22Rv1 (cell line): ENCODE measurements around the gene IGSF21.

Experiments used
- ZFX ChIP-seq: fragments of 450-650 bp; IDR thresholded peaks from 2 replicates; pipeline ENCODE4 v1.6.1; 2017; ENCODE audit warnings: antibody characterized with exemption, borderline replicate concordance
- TF ChIP-seq, protein P1 (sequence below): fragments of 450-650 bp; IDR thresholded peaks from 2 replicates; pipeline ENCODE4 v1.5.1; 2017; ENCODE audit warnings: mild to moderate bottlenecking

DNA sequence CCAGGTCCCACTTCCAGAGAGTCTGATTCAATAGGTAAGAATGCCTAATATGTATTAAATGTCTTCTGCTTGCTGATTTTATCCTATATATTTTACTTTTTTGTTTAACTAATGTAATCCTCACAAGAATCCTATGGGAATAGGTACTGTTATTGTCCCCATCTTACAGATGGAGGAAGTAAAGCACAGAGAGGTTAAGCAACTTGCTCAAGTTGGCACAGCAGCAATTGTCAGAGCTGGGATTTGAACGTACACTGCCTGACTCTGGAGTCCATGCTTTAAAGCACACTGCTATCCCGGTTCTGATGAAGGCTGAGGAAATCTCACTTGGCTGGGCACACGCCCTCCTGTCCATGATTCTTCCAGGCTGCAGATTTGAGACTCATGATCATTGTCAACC lies 62.8 kb downstream of the IGSF21 start:
- TF ChIP-seq, protein P1, sequence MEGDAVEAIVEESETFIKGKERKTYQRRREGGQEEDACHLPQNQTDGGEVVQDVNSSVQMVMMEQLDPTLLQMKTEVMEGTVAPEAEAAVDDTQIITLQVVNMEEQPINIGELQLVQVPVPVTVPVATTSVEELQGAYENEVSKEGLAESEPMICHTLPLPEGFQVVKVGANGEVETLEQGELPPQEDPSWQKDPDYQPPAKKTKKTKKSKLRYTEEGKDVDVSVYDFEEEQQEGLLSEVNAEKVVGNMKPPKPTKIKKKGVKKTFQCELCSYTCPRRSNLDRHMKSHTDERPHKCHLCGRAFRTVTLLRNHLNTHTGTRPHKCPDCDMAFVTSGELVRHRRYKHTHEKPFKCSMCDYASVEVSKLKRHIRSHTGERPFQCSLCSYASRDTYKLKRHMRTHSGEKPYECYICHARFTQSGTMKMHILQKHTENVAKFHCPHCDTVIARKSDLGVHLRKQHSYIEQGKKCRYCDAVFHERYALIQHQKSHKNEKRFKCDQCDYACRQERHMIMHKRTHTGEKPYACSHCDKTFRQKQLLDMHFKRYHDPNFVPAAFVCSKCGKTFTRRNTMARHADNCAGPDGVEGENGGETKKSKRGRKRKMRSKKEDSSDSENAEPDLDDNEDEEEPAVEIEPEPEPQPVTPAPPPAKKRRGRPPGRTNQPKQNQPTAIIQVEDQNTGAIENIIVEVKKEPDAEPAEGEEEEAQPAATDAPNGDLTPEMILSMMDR = no peak
- TF ChIP-seq ZFX = no peak
